Tibial nerve (tissue), 4 donors: ENCODE results near the gene GPAT2. TPM values are rescaled to one million over a fixed set of nuclear protein-coding genes. Genes with fewer than 3 reads are reported as not detected.
"Not testable (repeated sequence)": the region's sequence is repeated elsewhere in the genome, so short reads cannot be mapped to it uniquely, and the experiment has no call there.

Source experiments
- DNase-seq, 2 donors: peaks; one replicate each; pipeline ENCODE4 v3.0.0-alpha.2; 2019; ENCODE audit warnings: low spot score in 2 of 2
- H3K27ac ChIP-seq, 4 donors: fragments of 200-600 bp; sonication (generic) in 3 of 4; one replicate each; pipeline ENCODE4 v1.5.1; 2017 to 2019; ENCODE audit warnings: mild to moderate bottlenecking in 1 of 4
- H3K27me3 ChIP-seq, 2 donors: fragments of 200-600 bp; sonication (generic) in 1 of 2; one replicate each; pipeline versions ENCODE4 v1.5.1 to v1.6.0; 2017 to 2019
- H3K36me3 ChIP-seq, 3 donors: fragments of 200-600 bp; sonication (generic); one replicate each; pipeline ENCODE4 v1.5.1; 2018 to 2019
- H3K4me1 ChIP-seq, 4 donors: fragments of 200-600 bp; sonication (generic) in 3 of 4; one replicate each; pipeline ENCODE4 v1.5.1; 2017 to 2019
- H3K4me3 ChIP-seq, 4 donors: fragments of 200-600 bp; sonication (generic) in 3 of 4; one replicate each; pipeline ENCODE4 v1.5.1; 2017 to 2019; ENCODE audit warnings: mild to moderate bottlenecking in 1 of 4, moderate library complexity in 1 of 4
- H3K9me3 ChIP-seq, 4 donors: fragments of 200-600 bp; sonication (generic) in 3 of 4; one replicate each; pipeline ENCODE4 v1.5.1; 2017 to 2019
- EP300 ChIP-seq, 2 donors: sonication (generic); formaldehyde crosslinking; IDR thresholded peaks; one replicate each; pipeline ENCODE4 v1.6.1; 2017; ENCODE audit warnings: antibody characterized with exemption in 2 of 2, mild to moderate bottlenecking in 1 of 2
- POLR2A ChIP-seq, 2 donors: fragments of 450-650 bp; IDR thresholded peaks; one replicate each; pipeline ENCODE4 v1.6.1; 2017; ENCODE audit warnings: antibody characterized with exemption in 2 of 2, mild to moderate bottlenecking in 2 of 2, moderate library complexity in 2 of 2
- WGBS, 2 donors: methylation state at CpG; one replicate each; pipeline ENCODE4 v1.1.5; 2018; 5-methylcytosine and 5-hydroxymethylcytosine counted together
- total RNA-seq, 4 donors: library from RNA; depleted of rRNA; stranded (reverse); fragments of >200 nt; gene quantifications; one replicate each; pipeline ENCODE4 v1.1.0, GENCODE V29; 2016
- TF ChIP-seq, protein P1 (sequence below), 5 experiments: fragments of 200-600 bp in 3 of 5; fragments of 450-650 bp in 2 of 5; sonication (generic) in 3 of 5; IDR thresholded peaks; one replicate each; pipeline ENCODE4 v1.5.1; 2016 to 2019; ENCODE audit warnings: antibody characterized with exemption in 5 of 5, mild to moderate bottlenecking in 3 of 5, moderate library complexity in 2 of 5

GPAT2 gene
- total RNA-seq, 4 donors from 2014 or later = 4.2 to 12.4 (median 6.4) TPM

DNA sequence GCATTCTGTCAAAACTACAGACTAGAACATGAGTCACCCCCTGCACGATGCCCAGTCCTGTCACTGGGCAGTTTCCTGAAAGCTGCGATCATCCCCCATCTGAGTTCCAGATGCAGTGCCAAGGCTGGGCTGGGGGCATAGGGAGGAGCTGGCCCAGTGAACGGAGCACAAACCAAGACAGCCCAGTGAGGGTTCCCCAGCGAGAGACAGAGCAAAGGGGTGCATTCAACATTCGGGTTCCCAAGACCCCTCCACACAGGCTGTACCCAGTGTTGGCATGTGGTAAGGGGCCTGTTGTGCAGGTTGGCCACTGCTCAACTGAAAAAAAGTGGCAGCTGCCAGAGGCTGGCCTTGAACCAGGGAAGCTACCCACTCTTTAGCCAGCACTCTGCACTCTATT, 35.6 kb upstream of the GPAT2 start:
- DNase-seq, H3K27ac ChIP-seq, H3K4me1 ChIP-seq, H3K27me3 ChIP-seq, H3K9me3 ChIP-seq, H3K4me3 ChIP-seq, H3K36me3 ChIP-seq: not testable (repeated sequence)
- WGBS, 2 donors = 80 to 84% methylated on average over 5 of the region's 5 CpGs

DNA sequence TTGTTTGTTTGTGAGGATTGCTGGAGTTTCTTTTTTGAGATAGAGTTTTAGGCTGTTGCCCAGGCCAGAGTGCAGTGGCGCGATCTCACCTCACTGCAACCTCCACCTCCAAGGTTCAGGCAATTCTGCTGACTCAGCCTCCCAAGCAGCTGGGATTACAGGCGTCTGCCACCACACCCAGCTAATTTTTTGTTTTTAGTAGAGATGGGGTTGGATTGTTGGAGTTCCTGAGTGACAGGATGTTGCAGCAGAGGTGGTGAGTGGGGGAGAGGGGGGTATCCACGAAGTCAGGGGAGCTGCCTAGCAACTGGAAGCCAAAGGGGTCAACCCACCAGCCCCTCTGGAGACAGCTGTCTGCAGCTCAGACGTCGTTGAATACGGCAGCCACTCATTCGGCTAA, 35.2 kb upstream of the GPAT2 start:
- H3K27ac ChIP-seq, H3K27me3 ChIP-seq, H3K36me3 ChIP-seq, DNase-seq, H3K9me3 ChIP-seq, H3K4me3 ChIP-seq, H3K4me1 ChIP-seq: not testable (repeated sequence)
- 43 to 60% methylated on average over 6 of the region's 8 CpGs for WGBS, 2 donors

DNA sequence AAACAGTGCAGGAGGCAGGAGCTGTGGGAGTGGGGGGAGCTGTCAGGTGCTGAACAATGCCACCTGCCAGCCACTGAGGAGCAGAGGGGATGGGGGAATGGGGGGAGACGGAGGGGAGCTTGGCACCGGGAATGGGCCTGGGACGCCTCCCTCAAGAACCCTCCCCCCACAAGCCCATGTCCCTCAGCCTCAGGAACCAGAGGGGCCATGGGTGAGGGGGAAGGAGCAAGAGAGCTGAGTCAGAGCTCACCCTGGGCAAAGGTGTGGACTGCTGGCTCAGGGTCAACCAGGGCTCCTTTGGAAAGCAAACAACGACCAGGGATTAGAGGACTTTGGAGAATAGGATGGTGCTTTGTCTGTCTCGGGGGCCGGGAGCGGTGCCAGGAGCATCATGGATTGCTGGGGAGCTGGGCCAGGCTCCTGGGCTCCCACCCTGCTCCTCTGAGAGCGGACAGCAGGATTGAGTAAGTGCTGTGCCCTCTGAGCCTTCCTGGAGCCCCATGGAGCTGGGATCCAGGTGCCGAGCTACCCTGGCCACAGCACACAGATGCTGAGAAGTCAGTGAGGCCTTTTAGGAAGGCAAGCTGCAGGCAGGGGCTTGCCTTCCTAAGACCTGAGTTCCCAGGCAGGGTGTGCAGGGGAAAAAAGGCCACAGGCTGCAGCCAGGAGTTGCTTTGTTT, 33.3 kb upstream of the GPAT2 start:
- not testable (repeated sequence) for H3K36me3 ChIP-seq, H3K4me3 ChIP-seq, H3K9me3 ChIP-seq, H3K27ac ChIP-seq, H3K27me3 ChIP-seq, DNase-seq, H3K4me1 ChIP-seq
- 56 to 59% methylated on average over 7 to 9 of the region's 9 CpGs for WGBS, 2 donors

DNA sequence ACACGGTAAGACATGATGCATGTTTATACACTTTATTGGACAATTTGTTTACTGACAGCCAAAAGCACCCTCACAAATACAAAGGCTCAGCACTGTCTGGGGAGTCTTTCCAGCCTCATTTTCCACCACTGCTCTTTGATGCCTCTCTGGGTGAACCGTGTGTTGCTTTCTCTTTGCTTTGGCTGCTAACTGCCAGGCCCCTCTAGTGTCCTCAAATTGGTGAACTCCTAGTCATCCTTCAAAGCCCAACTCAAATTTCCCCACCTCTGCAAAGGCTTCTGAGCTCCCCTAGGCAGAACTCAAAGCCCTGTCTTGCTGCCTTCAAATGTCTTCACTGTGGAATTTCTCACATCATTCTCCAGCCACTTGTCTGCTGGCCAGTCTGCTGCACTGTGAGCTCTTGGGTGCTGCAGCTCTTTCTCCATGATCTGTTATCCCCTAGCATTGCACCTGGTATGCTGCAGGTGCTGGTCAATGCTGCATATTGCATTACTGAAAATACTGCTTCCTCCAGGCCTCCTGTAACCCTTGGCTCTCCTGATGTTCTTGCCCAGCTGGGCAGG, 32.5 kb upstream of the GPAT2 start:
- not testable (repeated sequence) for H3K27me3 ChIP-seq, H3K36me3 ChIP-seq, H3K4me3 ChIP-seq, DNase-seq, H3K27ac ChIP-seq, H3K4me1 ChIP-seq, H3K9me3 ChIP-seq
- 77 to 81% methylated on average over 2 of the region's 2 CpGs for WGBS, 2 donors

DNA sequence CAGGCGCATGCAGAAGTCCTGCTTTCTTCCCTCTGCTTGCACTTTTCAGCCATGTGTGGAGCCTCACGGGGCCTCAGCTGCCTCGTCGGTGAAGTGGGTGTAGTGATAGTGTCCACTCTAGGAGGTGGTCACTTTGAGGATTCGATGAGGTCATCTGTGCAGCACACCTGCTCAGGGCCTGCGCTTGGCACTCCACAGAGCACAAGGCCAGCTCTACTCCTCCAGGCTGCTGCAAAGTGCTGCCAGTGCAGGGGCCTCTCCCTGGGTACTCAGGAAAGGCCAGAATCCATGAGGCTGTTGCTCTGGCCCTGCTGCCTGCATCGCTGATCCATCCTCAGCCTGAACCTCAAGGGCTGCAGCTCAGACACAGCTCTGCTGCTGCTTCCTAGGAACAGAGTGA, 31.8 kb upstream of the GPAT2 start:
- H3K4me3 ChIP-seq, H3K27ac ChIP-seq, H3K27me3 ChIP-seq, DNase-seq, H3K36me3 ChIP-seq, H3K9me3 ChIP-seq: not testable (repeated sequence)
- 81 to 87% methylated on average over 3 to 7 of the region's 7 CpGs for WGBS, 2 donors
- H3K4me1 ChIP-seq = peaks cover 0 to 12% (median 0%) of the 10 kb centered on the region in 4 donors

DNA sequence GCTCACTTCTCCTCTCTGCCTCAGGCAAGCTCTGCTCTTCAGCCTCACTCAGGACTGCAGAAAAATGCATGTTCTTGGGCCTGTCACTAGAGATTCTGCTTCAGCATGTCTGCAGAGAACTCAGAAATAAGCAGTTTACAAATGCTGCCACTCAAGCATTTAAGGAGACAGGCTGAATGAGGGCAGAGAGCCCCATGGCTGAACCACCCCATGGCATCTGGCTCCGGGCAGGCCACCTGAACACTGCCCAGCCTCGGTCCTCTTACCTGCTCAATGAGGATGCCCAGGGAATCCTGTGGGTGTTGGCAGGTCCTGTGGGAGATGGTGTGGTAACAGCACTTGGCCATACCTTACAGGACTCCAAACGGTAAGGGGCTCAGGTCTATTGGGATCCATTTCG, 31.2 kb upstream of the GPAT2 start:
- H3K9me3 ChIP-seq, H3K36me3 ChIP-seq, H3K27ac ChIP-seq, H3K4me3 ChIP-seq, DNase-seq, H3K27me3 ChIP-seq: not testable (repeated sequence)
- 96 to 98% methylated on average over 4 of the region's 4 CpGs for WGBS, 2 donors
- H3K4me1 ChIP-seq = peaks cover 0 to 16% (median 0%) of the 10 kb centered on the region in 4 donors

DNA sequence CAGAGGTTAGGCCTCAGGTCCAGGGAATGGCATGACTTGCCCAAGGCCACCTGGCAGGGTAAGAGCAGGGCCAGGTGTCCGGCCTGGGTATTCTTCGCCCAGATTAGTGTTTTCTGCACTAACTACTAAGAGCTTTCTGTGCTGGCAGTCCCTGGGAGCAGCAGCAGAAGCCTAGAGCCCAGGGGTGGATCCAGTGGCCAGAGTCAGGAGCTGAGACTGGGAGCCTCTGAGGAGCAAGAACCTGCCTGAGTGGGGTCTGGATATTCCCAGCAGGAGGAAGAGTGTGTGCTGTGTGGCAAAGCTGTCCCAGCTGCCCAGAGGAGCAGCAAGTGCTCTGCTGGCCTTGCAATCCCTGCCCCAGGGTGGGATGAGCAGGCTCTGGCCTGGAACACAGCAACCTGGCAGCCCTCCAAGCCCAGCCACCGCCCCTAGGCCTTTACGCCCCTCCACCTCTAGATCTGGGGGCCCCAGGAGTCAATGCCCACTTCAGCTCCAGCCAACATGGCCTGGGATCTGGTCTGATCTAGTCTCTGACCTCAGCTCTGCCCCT, 30.7 kb upstream of the GPAT2 start:
- no peak overlapping the region for H3K27ac ChIP-seq
- peaks cover 0 to 16% (median 0%) of the 10 kb centered on the region in 4 donors for H3K4me1 ChIP-seq
- WGBS, 2 donors = 69 to 71% methylated on average over 4 of the region's 4 CpGs
- H3K9me3 ChIP-seq = no peaks in the 10 kb centered on the region
- no peaks in the 10 kb centered on the region for H3K27me3 ChIP-seq
- no peak overlapping the region for H3K4me3 ChIP-seq
- DNase-seq = no peak
- TF ChIP-seq EP300 (IDR thresholded peaks at IDR 0.05) (no peak), POLR2A (IDR thresholded peaks at IDR 0.05) (no peak)
- TF ChIP-seq, protein P1, sequence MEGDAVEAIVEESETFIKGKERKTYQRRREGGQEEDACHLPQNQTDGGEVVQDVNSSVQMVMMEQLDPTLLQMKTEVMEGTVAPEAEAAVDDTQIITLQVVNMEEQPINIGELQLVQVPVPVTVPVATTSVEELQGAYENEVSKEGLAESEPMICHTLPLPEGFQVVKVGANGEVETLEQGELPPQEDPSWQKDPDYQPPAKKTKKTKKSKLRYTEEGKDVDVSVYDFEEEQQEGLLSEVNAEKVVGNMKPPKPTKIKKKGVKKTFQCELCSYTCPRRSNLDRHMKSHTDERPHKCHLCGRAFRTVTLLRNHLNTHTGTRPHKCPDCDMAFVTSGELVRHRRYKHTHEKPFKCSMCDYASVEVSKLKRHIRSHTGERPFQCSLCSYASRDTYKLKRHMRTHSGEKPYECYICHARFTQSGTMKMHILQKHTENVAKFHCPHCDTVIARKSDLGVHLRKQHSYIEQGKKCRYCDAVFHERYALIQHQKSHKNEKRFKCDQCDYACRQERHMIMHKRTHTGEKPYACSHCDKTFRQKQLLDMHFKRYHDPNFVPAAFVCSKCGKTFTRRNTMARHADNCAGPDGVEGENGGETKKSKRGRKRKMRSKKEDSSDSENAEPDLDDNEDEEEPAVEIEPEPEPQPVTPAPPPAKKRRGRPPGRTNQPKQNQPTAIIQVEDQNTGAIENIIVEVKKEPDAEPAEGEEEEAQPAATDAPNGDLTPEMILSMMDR (IDR thresholded peaks at IDR 0.05) = no peak
- no peaks in the 10 kb centered on the region for H3K36me3 ChIP-seq

DNA sequence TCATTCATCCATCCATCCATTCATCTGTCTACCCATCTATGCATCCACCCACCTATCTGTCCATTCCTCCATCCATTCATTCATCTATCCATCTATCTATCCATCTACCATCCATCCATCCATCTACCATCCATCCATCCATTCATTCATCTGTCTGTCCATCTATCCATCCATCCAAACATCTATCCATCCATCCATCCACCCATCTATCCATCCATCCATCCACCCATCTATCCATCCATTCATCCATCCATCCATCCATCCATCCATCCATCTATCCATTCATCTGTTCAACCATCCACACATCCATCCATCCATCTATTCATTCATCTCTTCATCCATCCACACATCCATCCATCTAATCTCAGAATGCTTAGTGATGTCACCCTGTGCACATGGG, 30.0 kb upstream of the GPAT2 start:
- DNase-seq = not testable (repeated sequence)

DNA sequence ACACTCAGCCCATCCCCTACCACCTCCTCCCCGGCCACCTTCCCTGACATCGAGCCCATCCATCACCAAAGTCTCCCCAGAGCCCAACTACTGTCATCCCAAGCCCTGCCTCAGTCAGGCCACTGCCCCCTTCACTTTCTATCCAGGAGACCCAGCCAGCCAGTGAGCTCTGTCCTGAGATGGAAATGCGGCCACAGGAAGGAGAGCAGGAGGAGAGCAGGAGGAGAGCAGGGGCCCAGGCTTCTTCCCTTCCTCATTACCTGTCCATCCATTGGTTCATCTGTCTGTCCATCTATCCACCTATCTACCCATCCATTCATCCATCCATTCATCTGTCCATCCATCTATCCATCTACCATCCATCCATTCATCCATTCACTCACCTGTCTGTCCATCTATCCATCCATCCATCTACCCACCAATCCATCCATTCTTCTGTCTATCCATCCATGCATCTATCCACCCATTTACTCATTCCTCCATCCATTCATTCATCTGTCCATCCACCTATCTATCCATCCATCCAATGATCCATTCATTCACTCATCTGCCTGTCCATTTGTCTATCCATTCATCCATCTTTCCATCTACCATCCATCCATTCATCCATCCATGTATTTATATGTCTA, 29.4 kb upstream of the GPAT2 start:
- WGBS, 2 donors = 80 to 100% methylated on average over 1 to 2 of the region's 3 CpGs
- not testable (repeated sequence) for DNase-seq, H3K27ac ChIP-seq, H3K27me3 ChIP-seq, H3K4me3 ChIP-seq, H3K36me3 ChIP-seq, H3K9me3 ChIP-seq
- H3K4me1 ChIP-seq = peaks cover 0 to 16% (median 0%) of the 10 kb centered on the region in 4 donors

More for the DNA sequence above, 30.0 kb upstream of the GPAT2 start:
- H3K36me3 ChIP-seq, H3K4me3 ChIP-seq, H3K27me3 ChIP-seq, H3K9me3 ChIP-seq, H3K27ac ChIP-seq: not testable (repeated sequence)
- peaks cover 0 to 16% (median 0%) of the 10 kb centered on the region in 4 donors for H3K4me1 ChIP-seq
